K562 (cell line): ENCODE results near the gene RHOF. TPM values are rescaled to one million over a fixed set of nuclear protein-coding genes. Genes with fewer than 3 reads are reported as not detected.

Experiments
- EGR1 ChIP-seq: fragments of 450-650 bp; conservative IDR thresholded peaks from 2 replicates; pipeline ENCODE4 v1.6.1; 2017; ENCODE audit warnings: mild to moderate bottlenecking
- HMG20A ChIP-seq: fragments of 450-650 bp; formaldehyde crosslinking; conservative IDR thresholded peaks from 2 replicates; pipeline ENCODE4 v1.4.0; 2020; ENCODE audit warnings: mild to moderate bottlenecking, mixed read lengths
- NR1H2 ChIP-seq: sonication (generic); formaldehyde crosslinking; IDR thresholded peaks from 2 replicates; pipeline ENCODE4 v1.4.0; 2020; ENCODE audit warnings: mild to moderate bottlenecking, missing genetic modification reagents
- NR2C2 ChIP-seq, 2 experiments: fragments of 200-800 bp in 1 of 2; sonication (Bioruptor generic) in 1 of 2; sonication (generic) in 1 of 2; formaldehyde crosslinking in 1 of 2; IDR thresholded peaks; 2 replicates each; pipeline versions ENCODE4 v1.6.1 to v1.8.0; 2016 to 2022; ENCODE audit warnings: mild to moderate bottlenecking in 1 of 2, missing compliant biosample characterization in 1 of 2, missing genetic modification characterization in 1 of 2, missing genetic modification reagents in 1 of 2
- NR2F6 ChIP-seq: fragments of 450-650 bp; formaldehyde crosslinking; IDR thresholded peaks from 2 replicates; pipeline ENCODE4 v1.4.0; 2020; ENCODE audit warnings: mild to moderate bottlenecking
- ZNF354B ChIP-seq: fragments of 250-450 bp; sonication (Bioruptor Pico); IDR thresholded peaks from 2 replicates; pipeline ENCODE4 v1.4.0; 2020
- polyA plus RNA-seq, 8 experiments: library from polyadenylated mRNA; depleted of rRNA in 4 of 8; stranded (reverse) in 5 of 8; unstranded in 3 of 8; fragments of >200 nt; fragmentation: Nextera tagmentation in 2 of 8; fragmentation: Illumina TruSeq in 1 of 8; extraction: Ambion mirVana in 2 of 8; extraction: Trizol in 1 of 8; gene quantifications; 2 replicates each; pipeline versions ENCODE4 v1.2.1 to v1.2.3, GENCODE V29; 2011 to 2014; ENCODE audit warnings: inconsistent platforms in 1 of 8, missing spikeins in 1 of 8
- total RNA-seq, 7 experiments: library from RNA; depleted of rRNA in 6 of 7; stranded (reverse); fragments of >200 nt in 6 of 7; fragmentation: Illumina TruSeq in 2 of 7; extraction: Trizol in 2 of 7; gene quantifications; 2 replicates each; pipeline versions ENCODE4 v1.2.1 to v1.2.3, GENCODE V29; 2011 to 2021; ENCODE audit warnings: low replicate concordance in 1 of 7
- TF ChIP-seq, protein P1 (sequence below): conservative IDR thresholded peaks from 2 replicates; pipeline ENCODE4 v1.6.1; 2011; ENCODE audit warnings: low read depth, mild to moderate bottlenecking, low read length; ENCODE audit not compliant: control insufficient read depth
- TF ChIP-seq, protein P2 (sequence below): fragments of 250-450 bp; sonication (Bioruptor Pico); IDR thresholded peaks from 2 replicates; pipeline ENCODE4 v1.4.0; 2020; ENCODE audit warnings: mild to moderate bottlenecking, moderate library complexity
- TF ChIP-seq, protein P3 (sequence below): sonication (generic); formaldehyde crosslinking; IDR thresholded peaks from 2 replicates; pipeline ENCODE4 v1.8.1; 2023; ENCODE audit warnings: mild to moderate bottlenecking, missing genetic modification reagents, moderate library complexity
- TF ChIP-seq, protein P4 (sequence below): fragments of 250-450 bp; sonication (Bioruptor Pico); IDR thresholded peaks from 2 replicates; pipeline ENCODE4 v1.8.0; 2021; ENCODE audit warnings: moderate library complexity, mild to moderate bottlenecking, inconsistent platforms
- TF ChIP-seq, protein P5 (sequence below), 3 experiments: IDR thresholded peaks in 2 of 3; conservative IDR thresholded peaks in 1 of 3; 2 replicates each; pipeline ENCODE4 v1.5.1; 2011 to 2012; ENCODE audit warnings: low read length in 3 of 3, mild to moderate bottlenecking in 3 of 3, control low read depth in 2 of 3, improper control_type of control experiment in 1 of 3, inconsistent platforms in 1 of 3, low read depth in 1 of 3, mixed read lengths in 1 of 3, moderate library complexity in 1 of 3; ENCODE audit not compliant: insufficient read depth in 2 of 3

The RHOF gene
- total and polyA plus RNA-seq, 9 of the 15 experiments (the other 6 are each of a cell fraction or from before 2014, with no cell fraction given) = 0.13 to 10.1 (median 4.0) TPM

DNA sequence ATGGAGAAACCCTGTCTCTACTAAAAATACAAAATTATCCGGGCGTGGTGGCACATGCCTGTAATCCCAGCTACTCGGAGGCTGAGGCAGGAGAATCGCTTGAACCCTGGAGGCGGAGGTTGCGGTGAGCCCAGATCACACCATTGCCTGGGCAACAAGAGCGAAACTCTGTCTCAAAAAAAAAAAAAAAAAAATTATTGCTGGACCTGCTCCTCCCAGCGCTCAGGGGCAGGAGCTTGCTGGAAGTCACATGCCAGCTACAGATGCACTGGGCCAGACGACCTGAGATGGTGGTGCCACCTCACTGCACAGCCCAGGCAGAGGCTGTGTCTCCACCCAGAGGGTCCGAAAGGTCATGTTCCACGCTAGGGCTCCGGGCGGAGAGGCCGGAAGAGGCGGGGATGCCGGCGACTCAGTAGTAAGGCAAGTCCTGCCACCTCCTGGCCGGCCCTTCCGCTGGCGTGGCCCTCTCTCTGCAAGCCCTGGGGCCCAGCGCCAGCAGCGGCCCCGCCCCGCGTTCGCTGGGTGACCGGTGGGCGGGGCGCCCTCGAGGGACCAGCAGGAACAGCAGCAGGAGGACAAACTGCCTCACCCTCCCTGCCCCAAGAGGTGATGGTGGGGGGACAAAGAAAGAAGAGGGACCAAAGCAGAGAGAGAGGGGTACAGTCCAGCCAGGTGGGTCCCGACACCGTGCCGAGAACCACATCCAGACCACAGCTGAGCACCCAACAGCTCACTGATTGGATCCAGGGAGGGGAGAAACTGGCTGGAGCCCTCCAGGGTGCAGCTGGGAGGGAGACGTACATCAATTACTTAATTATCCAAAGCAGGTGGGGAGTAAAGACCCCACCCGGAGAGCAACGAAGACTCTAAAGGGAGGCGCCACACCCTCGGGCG, 3.6 kb upstream of the RHOF start (continued):
- TF ChIP-seq ZNF354B (CRISPR knock-in tag) = no peak
- TF ChIP-seq, protein P1, sequence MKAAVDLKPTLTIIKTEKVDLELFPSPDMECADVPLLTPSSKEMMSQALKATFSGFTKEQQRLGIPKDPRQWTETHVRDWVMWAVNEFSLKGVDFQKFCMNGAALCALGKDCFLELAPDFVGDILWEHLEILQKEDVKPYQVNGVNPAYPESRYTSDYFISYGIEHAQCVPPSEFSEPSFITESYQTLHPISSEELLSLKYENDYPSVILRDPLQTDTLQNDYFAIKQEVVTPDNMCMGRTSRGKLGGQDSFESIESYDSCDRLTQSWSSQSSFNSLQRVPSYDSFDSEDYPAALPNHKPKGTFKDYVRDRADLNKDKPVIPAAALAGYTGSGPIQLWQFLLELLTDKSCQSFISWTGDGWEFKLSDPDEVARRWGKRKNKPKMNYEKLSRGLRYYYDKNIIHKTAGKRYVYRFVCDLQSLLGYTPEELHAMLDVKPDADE = peak; percentile 79
- TF ChIP-seq HMG20A (CRISPR knock-in tag) = no peak
- TF ChIP-seq, protein P2, sequence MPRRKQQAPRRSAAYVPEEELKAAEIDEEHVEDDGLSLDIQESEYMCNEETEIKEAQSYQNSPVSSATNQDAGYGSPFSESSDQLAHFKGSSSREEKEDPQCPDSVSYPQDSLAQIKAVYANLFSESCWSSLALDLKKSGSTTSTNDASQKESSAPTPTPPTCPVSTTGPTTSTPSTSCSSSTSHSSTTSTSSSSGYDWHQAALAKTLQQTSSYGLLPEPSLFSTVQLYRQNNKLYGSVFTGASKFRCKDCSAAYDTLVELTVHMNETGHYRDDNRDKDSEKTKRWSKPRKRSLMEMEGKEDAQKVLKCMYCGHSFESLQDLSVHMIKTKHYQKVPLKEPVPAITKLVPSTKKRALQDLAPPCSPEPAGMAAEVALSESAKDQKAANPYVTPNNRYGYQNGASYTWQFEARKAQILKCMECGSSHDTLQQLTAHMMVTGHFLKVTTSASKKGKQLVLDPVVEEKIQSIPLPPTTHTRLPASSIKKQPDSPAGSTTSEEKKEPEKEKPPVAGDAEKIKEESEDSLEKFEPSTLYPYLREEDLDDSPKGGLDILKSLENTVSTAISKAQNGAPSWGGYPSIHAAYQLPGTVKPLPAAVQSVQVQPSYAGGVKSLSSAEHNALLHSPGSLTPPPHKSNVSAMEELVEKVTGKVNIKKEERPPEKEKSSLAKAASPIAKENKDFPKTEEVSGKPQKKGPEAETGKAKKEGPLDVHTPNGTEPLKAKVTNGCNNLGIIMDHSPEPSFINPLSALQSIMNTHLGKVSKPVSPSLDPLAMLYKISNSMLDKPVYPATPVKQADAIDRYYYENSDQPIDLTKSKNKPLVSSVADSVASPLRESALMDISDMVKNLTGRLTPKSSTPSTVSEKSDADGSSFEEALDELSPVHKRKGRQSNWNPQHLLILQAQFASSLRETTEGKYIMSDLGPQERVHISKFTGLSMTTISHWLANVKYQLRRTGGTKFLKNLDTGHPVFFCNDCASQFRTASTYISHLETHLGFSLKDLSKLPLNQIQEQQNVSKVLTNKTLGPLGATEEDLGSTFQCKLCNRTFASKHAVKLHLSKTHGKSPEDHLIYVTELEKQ = no peak
- no peak for TF ChIP-seq NR2F6 (CRISPR knock-in tag)
- TF ChIP-seq, protein P3, sequence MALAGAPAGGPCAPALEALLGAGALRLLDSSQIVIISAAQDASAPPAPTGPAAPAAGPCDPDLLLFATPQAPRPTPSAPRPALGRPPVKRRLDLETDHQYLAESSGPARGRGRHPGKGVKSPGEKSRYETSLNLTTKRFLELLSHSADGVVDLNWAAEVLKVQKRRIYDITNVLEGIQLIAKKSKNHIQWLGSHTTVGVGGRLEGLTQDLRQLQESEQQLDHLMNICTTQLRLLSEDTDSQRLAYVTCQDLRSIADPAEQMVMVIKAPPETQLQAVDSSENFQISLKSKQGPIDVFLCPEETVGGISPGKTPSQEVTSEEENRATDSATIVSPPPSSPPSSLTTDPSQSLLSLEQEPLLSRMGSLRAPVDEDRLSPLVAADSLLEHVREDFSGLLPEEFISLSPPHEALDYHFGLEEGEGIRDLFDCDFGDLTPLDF (CRISPR knock-in tag) = no peak
- 0 out of 2 replicates have a peak, but pooled peaks have one; percentile 55 for TF ChIP-seq NR1H2
- peak; percentile 80 for TF ChIP-seq NR2C2 (CRISPR knock-in tag; IDR thresholded peaks at IDR 0.05)
- TF ChIP-seq NR2C2 (tag; IDR thresholded peaks at IDR 0.05) = peak; percentile 87
- TF ChIP-seq, protein P4, sequence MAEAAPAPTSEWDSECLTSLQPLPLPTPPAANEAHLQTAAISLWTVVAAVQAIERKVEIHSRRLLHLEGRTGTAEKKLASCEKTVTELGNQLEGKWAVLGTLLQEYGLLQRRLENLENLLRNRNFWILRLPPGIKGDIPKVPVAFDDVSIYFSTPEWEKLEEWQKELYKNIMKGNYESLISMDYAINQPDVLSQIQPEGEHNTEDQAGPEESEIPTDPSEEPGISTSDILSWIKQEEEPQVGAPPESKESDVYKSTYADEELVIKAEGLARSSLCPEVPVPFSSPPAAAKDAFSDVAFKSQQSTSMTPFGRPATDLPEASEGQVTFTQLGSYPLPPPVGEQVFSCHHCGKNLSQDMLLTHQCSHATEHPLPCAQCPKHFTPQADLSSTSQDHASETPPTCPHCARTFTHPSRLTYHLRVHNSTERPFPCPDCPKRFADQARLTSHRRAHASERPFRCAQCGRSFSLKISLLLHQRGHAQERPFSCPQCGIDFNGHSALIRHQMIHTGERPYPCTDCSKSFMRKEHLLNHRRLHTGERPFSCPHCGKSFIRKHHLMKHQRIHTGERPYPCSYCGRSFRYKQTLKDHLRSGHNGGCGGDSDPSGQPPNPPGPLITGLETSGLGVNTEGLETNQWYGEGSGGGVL (CRISPR knock-in tag) = no peak
- TF ChIP-seq, protein P5, sequence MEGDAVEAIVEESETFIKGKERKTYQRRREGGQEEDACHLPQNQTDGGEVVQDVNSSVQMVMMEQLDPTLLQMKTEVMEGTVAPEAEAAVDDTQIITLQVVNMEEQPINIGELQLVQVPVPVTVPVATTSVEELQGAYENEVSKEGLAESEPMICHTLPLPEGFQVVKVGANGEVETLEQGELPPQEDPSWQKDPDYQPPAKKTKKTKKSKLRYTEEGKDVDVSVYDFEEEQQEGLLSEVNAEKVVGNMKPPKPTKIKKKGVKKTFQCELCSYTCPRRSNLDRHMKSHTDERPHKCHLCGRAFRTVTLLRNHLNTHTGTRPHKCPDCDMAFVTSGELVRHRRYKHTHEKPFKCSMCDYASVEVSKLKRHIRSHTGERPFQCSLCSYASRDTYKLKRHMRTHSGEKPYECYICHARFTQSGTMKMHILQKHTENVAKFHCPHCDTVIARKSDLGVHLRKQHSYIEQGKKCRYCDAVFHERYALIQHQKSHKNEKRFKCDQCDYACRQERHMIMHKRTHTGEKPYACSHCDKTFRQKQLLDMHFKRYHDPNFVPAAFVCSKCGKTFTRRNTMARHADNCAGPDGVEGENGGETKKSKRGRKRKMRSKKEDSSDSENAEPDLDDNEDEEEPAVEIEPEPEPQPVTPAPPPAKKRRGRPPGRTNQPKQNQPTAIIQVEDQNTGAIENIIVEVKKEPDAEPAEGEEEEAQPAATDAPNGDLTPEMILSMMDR (IDR thresholded peaks at IDR 0.05 in 2 of 3, conservative IDR thresholded peaks at IDR 0.05 in 1 of 3; ENCODE audit: insufficient read depth in 2 of 3, low read depth in 1 of 3, low read length in 3 of 3) = peak; percentile 45 to 75 (median 58); a peak in 5 of 6 replicates
- no peak; the same call in 1 of the 2 replicates for TF ChIP-seq EGR1
